Activated naive CD4-positive, alpha-beta T cell (primary cell): ENCODE measurements around the gene IL9.

Source experiments
- DNase-seq, 4 experiments: peaks; one replicate each; lab custom pipeline; 2025; lab: John Stamatoyannopoulos, UW

IL9 gene

DNA sequence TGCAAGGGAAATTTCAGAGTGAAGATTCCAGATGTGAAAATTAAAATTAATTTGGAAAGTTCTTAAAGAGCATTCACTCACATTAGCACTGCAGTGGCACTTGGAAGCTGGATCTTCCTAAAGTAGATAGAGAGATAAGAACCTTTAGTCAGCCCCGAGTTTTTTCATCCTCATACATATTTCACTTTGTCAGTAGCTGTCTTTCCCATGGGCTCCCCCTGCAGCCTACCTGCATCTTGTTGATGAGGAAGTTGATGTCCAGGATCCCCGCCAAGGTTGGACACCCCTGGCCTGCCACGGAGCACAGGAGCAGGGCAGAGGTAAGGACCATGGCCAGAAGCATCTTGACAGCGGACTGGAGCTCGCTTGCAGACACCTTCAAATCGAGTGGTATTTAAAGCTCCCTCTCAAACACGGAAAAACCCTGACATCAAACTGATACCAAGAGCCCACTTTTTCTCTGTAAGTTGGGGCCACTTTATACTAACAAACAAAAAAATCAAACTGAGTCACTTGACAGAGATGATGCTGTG, at the start of gene IL9:
Gene IL9, minus strand, starts transcription at position 368 of the 533 bp plus-strand sequence. Its CDS starts 25 bp downstream, at position 343.
- no peak for DNase-seq

GRCh38 chr5:135944967-135945560, 49.4 kb upstream of the IL9 start:
- DNase-seq = no peak

GRCh38 chr5:135944564-135944963, 48.9 kb upstream of the IL9 start:
- DNase-seq = no peak

GRCh38 chr5:135942202-135942771, 46.6 kb upstream of the IL9 start:
- no peak for DNase-seq

DNA sequence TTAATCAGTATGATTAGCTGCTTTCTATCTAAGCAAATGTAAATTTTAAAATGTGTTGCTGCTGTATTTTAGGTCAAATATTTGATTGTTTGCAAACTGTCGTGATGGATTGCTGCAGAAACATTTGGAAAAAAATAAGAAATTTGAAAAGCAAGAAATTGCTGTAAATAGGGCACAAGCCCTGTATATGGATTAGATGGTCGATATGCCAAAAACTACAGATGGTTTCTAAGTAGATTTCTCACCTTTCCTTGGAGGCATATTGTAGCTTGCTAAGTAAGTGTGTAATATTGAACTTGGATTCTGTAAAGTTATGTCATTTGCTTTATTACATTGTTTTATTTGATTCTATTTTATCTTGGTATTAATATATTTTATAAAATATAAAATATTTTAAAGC, 46.1 kb upstream of the IL9 start:
- DNase-seq = no peak

DNA sequence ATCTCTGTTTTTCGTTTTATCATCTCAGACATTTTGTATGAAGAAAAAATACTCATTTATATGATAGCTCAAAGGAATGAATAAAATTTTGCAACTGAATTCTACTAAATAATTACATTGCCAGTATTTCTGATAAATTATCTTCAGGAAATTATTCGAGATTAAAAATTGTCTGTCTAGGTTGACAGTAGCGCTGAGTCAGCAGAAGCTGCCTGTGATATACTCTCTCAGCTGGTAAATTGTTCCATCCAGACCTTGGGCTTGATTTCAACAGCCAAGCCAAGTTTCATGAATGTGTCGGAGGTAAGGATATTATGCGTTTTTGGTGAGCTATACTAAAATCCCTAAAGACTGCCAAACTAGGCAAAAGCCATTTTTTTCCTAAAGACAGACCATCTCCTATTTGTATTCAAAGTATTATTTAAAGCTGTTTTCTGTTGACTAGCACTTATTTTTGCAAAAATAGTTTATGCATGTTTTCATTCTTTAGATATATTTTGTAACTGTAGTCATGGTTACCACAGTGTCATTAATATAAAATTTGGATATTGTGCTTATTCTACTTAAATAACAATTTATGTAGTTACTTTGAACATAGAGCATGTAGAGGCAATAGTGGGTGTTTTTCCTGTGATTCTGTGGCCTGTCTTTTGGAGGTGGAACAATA, 41.7 kb upstream of the IL9 start:
- no peak for DNase-seq

- DNase-seq = no peak
These were observed 39.3 kb upstream of the IL9 start for GRCh38 chr5:135934939-135935338.

DNA sequence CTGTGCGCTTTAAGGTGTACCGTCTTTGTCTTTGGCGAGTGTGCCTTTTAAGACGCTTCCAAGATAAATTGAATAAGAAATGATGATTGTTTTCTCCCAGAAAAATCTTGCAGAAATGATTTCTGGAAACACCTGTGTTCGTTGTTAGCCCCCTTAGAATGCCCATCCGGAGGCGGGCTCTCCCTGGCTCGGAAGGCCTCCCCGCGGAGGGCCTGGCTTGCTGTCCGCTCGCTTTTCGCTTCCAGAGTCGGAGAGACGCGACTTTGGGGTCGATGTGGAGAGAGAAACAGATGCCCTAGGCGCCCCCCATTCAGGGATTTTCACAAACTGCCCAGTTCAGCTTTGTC, 35.3 kb upstream of the IL9 start:
- no peak for DNase-seq

GRCh38 chr5:135930029-135930948, 34.6 kb upstream of the IL9 start:
- DNase-seq = no peak

DNA sequence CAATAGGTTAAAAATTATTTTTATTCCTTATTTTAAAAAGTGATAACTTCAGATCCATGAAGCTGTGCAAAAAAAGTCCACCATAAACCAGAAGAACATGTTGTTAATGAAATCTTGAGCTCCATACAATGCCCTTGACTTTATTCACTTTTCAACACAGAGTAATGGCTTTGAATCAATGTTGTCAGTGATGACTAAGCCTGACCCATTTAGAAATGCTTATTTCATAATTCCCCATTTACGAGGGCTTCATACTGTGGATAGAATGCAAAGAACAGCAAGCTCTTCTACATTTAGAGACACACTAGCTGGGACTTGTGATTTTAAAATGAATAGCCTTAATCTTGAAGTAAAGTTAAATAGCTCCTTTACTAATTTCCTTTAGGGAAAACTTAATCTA, 25.7 kb upstream of the IL9 start:
- DNase-seq = no peak

GRCh38 chr5:135920199-135920598, 24.6 kb upstream of the IL9 start:
- DNase-seq = no peak

- DNase-seq = no peak
These were observed 21.1 kb upstream of the IL9 start for GRCh38 chr5:135916638-135917263.

DNA sequence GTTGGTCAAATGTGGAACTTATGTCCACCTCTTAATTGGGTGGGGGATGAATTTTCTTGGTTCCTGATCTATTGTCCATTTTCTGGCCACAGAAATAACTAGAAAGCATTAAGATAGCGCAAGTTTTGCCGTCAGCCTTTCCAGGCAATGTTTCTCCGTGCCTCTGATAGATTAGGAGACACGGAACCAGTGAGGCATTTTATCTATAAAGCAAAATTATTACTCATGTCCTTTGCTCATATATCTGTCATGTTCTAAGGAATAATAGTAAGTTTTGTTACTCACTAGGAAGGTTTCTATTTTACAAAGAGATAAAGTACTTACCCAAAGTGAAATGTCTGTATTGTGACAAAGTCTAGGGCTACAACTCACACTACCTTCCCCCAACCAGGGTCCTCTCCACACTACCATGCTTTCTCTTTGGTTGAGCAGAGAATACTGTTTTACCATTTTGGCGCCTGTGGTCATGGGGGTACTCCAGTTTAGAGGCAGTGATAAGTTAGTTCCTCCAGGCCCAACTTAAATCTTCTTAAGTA, 19.9 kb upstream of the IL9 start:
- no peak for DNase-seq

DNA sequence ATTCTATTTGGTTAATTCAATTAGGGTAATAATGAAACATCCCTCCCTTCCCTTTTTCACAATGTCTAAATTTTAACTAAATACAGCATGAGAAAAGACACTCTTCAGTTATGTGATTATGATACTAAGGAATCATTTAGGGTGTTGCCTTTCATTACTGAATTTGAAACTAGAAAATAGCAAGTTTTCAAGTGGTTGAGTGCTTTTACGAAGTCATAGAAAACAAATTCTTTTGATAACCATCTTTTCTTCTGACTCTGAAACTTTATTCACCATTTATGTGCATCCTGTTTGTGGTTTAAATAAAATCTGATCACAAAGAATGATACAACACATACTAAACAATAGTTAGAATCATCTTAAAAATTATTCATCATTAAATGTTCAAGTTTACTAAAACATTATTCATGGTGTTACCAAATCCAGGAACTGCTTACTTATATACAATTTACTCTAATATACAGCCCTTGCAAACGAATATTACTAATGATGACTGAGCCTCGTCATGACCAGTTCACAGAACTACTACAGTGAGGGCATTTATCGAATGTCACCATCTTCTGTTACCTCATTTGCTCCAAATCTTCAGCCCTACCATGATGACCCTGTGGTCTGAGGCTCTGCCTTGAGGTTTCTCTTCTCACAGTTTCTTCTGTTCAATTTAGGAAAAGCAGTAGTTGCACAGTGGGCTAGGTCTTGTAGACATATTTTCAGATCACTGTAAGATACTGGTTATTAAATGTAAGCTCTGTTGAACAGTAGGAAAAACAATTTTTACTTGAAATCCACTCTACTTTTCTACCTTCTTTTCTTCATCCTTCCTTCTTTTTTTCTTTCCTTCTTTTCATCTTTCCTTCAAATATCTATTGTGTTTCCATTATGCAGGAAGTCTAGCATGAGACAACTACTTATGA, 18.3 kb upstream of the IL9 start:
- DNase-seq = no peak

- DNase-seq = no peak
These were observed 9.5 kb upstream of the IL9 start for GRCh38 chr5:135905144-135905543.

DNA sequence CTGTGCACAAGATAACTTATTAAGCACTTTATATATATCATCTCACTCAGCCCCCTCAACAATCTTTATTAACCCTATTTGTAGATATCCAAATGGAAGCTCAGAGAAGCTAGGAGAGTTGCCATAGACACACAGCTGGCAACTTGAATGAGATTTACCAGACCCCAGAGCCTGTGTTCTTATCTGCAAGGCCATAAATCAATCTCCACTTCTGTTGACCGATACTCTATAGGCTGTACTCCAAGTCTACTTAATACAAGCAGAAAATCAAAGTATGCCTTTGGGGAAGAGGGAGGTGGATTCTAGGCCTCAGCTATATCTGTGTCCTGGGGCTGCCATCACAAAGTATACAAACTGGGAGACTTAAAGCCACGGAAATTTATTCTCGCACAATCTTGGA, 6.0 kb upstream of the IL9 start:
- DNase-seq = no peak

- no peak for DNase-seq
These were observed 4.6 kb upstream of the IL9 start for GRCh38 chr5:135900276-135900675.

DNA sequence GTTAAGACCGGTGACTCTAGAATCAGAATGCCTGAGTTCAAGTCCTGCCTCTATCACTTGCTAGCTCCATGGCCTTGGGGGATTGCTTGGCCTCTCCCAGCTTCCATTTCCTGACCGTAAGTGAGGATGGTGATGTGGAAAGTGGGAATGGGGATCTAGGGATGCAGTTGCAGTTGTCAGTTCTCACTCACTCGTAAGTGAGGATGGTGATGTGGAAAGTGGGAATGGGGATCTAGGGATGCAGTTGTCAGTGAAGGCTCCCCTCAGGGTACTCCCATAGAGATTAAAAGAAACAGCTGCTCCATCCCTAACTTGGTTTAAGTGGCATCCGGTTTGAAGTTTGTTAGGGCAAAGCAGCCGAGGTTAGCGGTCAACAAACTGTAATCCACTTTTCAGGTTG, 3.0 kb upstream of the IL9 start:
- no peak for DNase-seq

- no peak for DNase-seq
These were observed 852 bp downstream of the IL9 start for GRCh38 chr5:135894789-135895188.

- DNase-seq = no peak
These were observed 1.4 kb downstream of the IL9 start for GRCh38 chr5:135894276-135894675.

GRCh38 chr5:135891791-135892190, 3.9 kb downstream of the IL9 start:
- no peak for DNase-seq
